Left lung (tissue), 10 donors: ENCODE data around the gene RGS3. TPM values are rescaled to one million over a fixed set of nuclear protein-coding genes. Genes with fewer than 3 reads are reported as not detected.

Experiments
- ATAC-seq: fragments of 200-7000 bp; cut with Tn5 transposase; one replicate; pipeline ENCODE4 v1.9.1; 2020; ENCODE audit warnings: moderate library complexity
- DNase-seq, 4 donors: peaks; one replicate each; pipeline ENCODE4 v3.0.0-alpha.2; 2013 to 2020
- H3K27ac ChIP-seq, 2 donors: fragments of 200-600 bp; sonication (generic) in 1 of 2; one replicate each; pipeline versions ENCODE4 v1.5.0 to v1.8.0; 2020 to 2021
- H3K27me3 ChIP-seq, 2 donors: fragments of 200-600 bp; sonication (generic) in 1 of 2; one replicate each; pipeline versions ENCODE4 v1.5.0 to v1.8.0; 2020 to 2021
- H3K36me3 ChIP-seq, 2 donors: fragments of 200-600 bp; sonication (generic) in 1 of 2; one replicate each; pipeline versions ENCODE4 v1.5.0 to v1.8.0; 2020 to 2021
- H3K4me1 ChIP-seq, 2 donors: fragments of 200-600 bp; one replicate each; pipeline ENCODE4 v1.8.0; 2021
- H3K4me3 ChIP-seq, 2 donors: fragments of 200-600 bp; sonication (generic) in 1 of 2; one replicate each; pipeline versions ENCODE4 v1.5.0 to v1.8.0; 2020 to 2021; ENCODE audit warnings: mild to moderate bottlenecking in 1 of 2
- H3K9me3 ChIP-seq, 2 donors: fragments of 200-600 bp; sonication (generic) in 1 of 2; one replicate each; pipeline versions ENCODE4 v1.5.0 to v1.8.0; 2020 to 2021
- CTCF ChIP-seq, 2 donors: fragments of 200-600 bp; sonication (generic) in 1 of 2; IDR thresholded peaks; one replicate each; pipeline versions ENCODE4 v1.5.0 to v1.8.0; 2021; ENCODE audit warnings: antibody characterized with exemption in 2 of 2
- intact Hi-C, 2 donors: fragments of 100-400 bp; cut with DNase I; formaldehyde crosslinking; loops; one replicate each; pipeline versions ENCODE4 v1.11.2 to v1.14.2; 2022
- polyA plus RNA-seq, 6 donors: library from polyadenylated mRNA; unstranded; fragments of 120-200 nt; gene quantifications; one replicate each; pipeline ENCODE4 v1.2.1, GENCODE V29; 2013; ENCODE audit not compliant: insufficient read length in 6 of 6
- total RNA-seq, 2 donors: library from RNA; stranded (reverse); fragmentation: NEBNext Ultra II Directional; extraction: Animal tissue kit (Norgen Biotek cat#: 25700); gene quantifications; one replicate each; pipeline ENCODE4 v1.2.1, GENCODE V29; 2021
- donor health status: DM: no; HTN: yes; CAD: no.
- donor health status: DM: no; HTN: no; CAD: no.

RGS3 gene
- total and polyA plus RNA-seq, 8 donors: 69.6 to 96.9 (median 77.4) TPM

GRCh38 chr9:113559834-113560800 lies 96.6 kb downstream of the RGS3 start:
- H3K27me3 ChIP-seq: no peaks in the 10 kb centered on the region
- ATAC-seq (no peak), DNase-seq (peak in 1 of 4 donors; percentile 32)
- no peak for TF ChIP-seq CTCF (IDR thresholded peaks at IDR 0.05)
- H3K27ac ChIP-seq: no peak overlapping the region
- no peak overlapping the region for H3K4me3 ChIP-seq
- no peaks in the 10 kb centered on the region for H3K36me3 ChIP-seq
- intact Hi-C loops: no loop called here
- peaks cover 5 to 36% of the 10 kb centered on the region in 2 donors for H3K4me1 ChIP-seq
- H3K9me3 ChIP-seq: no peaks in the 10 kb centered on the region

GRCh38 chr9:113562653-113563381 lies 99.3 kb downstream of the RGS3 start:
- Histone ChIP-seq H3K4me3 (no peak overlapping the region), H3K4me1 (peaks cover 5 to 53% of the 10 kb centered on the region in 2 donors), H3K27ac (no peak overlapping the region), H3K27me3 (no peaks in the 10 kb centered on the region), H3K36me3 (no peaks in the 10 kb centered on the region), H3K9me3 (no peaks in the 10 kb centered on the region)
- TF ChIP-seq CTCF (IDR thresholded peaks at IDR 0.05): no peak
- ATAC-seq (no peak), DNase-seq (peak in 1 of 4 donors; percentile 22)
- intact Hi-C loops: no loop called here

GRCh38 chr9:113563826-113564497 lies 100.4 kb downstream of the RGS3 start:
- no peak for TF ChIP-seq CTCF (IDR thresholded peaks at IDR 0.05)
- Histone ChIP-seq H3K27me3 (no peaks in the 10 kb centered on the region), H3K9me3 (no peaks in the 10 kb centered on the region), H3K36me3 (no peaks in the 10 kb centered on the region), H3K27ac (peak overlapping the region in 1 of 2 donors; percentile 83), H3K4me1 (peaks cover 8 to 58% of the 10 kb centered on the region in 2 donors), H3K4me3 (no peak overlapping the region)
- intact Hi-C loops: no loop called here
- ATAC-seq (no peak), DNase-seq (peak in 1 of 4 donors; percentile 23)

GRCh38 chr9:113564498-113565237 lies 101.1 kb downstream of the RGS3 start:
- DNase-seq (peak; percentile 76 to 88 (median 86)), ATAC-seq (peak; percentile 89)
- Histone ChIP-seq H3K4me1 (peaks cover 6 to 58% of the 10 kb centered on the region in 2 donors), H3K27ac (peak overlapping the region; percentile 83 to 88), H3K4me3 (peak overlapping the region; percentile 31 to 50), H3K9me3 (no peaks in the 10 kb centered on the region), H3K27me3 (no peaks in the 10 kb centered on the region), H3K36me3 (no peaks in the 10 kb centered on the region)
- TF ChIP-seq CTCF (IDR thresholded peaks at IDR 0.05): no peak
- intact Hi-C loops: no loop called here
